ENCODE measurements around the gene PRTG. TPM values are rescaled to one million over a fixed set of nuclear protein-coding genes. Genes with fewer than 3 reads are reported as not detected.

The PRTG gene, protein sequence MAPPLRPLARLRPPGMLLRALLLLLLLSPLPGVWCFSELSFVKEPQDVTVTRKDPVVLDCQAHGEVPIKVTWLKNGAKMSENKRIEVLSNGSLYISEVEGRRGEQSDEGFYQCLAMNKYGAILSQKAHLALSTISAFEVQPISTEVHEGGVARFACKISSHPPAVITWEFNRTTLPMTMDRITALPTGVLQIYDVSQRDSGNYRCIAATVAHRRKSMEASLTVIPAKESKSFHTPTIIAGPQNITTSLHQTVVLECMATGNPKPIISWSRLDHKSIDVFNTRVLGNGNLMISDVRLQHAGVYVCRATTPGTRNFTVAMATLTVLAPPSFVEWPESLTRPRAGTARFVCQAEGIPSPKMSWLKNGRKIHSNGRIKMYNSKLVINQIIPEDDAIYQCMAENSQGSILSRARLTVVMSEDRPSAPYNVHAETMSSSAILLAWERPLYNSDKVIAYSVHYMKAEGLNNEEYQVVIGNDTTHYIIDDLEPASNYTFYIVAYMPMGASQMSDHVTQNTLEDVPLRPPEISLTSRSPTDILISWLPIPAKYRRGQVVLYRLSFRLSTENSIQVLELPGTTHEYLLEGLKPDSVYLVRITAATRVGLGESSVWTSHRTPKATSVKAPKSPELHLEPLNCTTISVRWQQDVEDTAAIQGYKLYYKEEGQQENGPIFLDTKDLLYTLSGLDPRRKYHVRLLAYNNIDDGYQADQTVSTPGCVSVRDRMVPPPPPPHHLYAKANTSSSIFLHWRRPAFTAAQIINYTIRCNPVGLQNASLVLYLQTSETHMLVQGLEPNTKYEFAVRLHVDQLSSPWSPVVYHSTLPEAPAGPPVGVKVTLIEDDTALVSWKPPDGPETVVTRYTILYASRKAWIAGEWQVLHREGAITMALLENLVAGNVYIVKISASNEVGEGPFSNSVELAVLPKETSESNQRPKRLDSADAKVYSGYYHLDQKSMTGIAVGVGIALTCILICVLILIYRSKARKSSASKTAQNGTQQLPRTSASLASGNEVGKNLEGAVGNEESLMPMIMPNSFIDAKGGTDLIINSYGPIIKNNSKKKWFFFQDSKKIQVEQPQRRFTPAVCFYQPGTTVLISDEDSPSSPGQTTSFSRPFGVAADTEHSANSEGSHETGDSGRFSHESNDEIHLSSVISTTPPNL
- total RNA-seq: 10 to 100 TPM; 11.7 to 21.9 TPM
- 1 to 10 TPM in 1 of 2 donors, under 1 TPM in 1; 0.68 to 2.8 TPM for polyA plus RNA-seq
- long read RNA-seq, donor 1: 0 reads
- long read RNA-seq, donor 2: 0 reads
- long read RNA-seq, donor 3: 0 reads
- long read RNA-seq, donor 4: 0 reads
- long read RNA-seq, donor 5: 0 reads

DNA sequence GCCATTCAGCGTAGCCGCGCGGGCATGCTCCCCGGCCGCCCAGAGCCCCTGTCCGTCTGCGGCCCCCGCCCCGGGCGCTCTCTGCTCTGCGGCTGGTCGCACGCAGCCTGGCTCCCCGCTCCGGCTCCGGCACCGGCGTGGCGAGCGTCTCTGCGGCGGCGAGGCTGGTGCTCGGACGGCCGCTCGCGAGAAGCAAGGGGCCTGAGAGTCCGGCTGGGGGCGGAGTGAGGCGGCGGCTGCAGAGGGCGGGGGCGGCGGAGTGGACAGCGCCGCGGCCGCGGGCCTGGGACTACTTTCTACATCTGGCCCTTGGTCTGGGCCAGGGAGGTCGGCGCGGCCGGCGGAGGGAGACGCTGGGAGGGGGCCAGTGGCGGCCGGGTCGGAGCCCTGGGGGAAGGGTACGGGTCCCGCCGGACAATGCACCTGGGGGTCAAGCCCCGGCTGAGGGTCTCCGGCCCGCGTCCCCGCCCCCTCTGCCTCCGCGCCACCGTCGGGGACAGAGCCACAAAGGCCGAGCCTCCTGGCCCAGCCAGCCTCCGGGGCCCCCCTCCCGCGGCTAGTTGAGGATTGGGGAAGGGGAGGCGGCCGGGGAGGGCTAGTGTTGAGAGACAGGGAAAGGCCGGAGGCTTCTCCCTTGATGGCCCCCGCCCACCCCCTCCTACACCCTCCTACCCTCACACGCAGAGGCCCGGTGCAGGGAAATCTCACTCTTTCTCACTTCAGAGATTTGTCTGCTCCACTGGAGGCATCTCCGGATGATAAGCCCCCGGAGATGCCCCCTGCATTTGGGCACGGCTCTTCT lies at the start of gene PRTG:
PRTG (minus strand) TSS at position 226 of the 802 bp plus-strand sequence; CDS start at position 5, 221 bp downstream.
- Histone ChIP-seq H3K9ac (ENCODE audit: insufficient read depth in 1 of 2, low read length in 2 of 2) (peak within 1 kb of the TSS in 1 of 2 donors; percentile 67), H3K27ac (ENCODE audit: low read depth in 1 of 2, low read length in 1 of 2) (peak within 1 kb of the TSS; percentile 40 to 68), H3K27me3 (ENCODE audit: control insufficient read depth in 3 of 3, insufficient read depth in 3 of 3, low read length in 2 of 3) (no peaks in the 10 kb centered on the region), H3K4me1 (ENCODE audit: control insufficient read depth in 5 of 5, insufficient read depth in 5 of 5, low read length in 5 of 5) (peaks cover 0 to 23% (median 0%) of the 10 kb centered on the region in 5 donors), H3K36me3 (ENCODE audit: control insufficient read depth in 4 of 4, insufficient read depth in 4 of 4, low read length in 4 of 4) (no peaks in the 10 kb centered on the region), H3K4me3 (peak within 1 kb of the TSS; percentile 90), H3K9me3 (ENCODE audit: control insufficient read depth in 4 of 4, insufficient read depth in 3 of 4, low read length in 3 of 4) (no peaks in the 10 kb centered on the region)
- WGBS, 2 donors: 1 to 2% methylated on average over 65 to 75 of the region's 75 CpGs
- ATAC-seq (ENCODE audit: insufficient read depth, low FRiP score) (peak; percentile 89), DNase-seq (peak; percentile 82 to 89 (median 83))
- TF ChIP-seq, protein P1, sequence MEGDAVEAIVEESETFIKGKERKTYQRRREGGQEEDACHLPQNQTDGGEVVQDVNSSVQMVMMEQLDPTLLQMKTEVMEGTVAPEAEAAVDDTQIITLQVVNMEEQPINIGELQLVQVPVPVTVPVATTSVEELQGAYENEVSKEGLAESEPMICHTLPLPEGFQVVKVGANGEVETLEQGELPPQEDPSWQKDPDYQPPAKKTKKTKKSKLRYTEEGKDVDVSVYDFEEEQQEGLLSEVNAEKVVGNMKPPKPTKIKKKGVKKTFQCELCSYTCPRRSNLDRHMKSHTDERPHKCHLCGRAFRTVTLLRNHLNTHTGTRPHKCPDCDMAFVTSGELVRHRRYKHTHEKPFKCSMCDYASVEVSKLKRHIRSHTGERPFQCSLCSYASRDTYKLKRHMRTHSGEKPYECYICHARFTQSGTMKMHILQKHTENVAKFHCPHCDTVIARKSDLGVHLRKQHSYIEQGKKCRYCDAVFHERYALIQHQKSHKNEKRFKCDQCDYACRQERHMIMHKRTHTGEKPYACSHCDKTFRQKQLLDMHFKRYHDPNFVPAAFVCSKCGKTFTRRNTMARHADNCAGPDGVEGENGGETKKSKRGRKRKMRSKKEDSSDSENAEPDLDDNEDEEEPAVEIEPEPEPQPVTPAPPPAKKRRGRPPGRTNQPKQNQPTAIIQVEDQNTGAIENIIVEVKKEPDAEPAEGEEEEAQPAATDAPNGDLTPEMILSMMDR (IDR thresholded peaks at IDR 0.05; ENCODE audit: control extremely low read depth, extremely low read depth): no peak

DNA sequence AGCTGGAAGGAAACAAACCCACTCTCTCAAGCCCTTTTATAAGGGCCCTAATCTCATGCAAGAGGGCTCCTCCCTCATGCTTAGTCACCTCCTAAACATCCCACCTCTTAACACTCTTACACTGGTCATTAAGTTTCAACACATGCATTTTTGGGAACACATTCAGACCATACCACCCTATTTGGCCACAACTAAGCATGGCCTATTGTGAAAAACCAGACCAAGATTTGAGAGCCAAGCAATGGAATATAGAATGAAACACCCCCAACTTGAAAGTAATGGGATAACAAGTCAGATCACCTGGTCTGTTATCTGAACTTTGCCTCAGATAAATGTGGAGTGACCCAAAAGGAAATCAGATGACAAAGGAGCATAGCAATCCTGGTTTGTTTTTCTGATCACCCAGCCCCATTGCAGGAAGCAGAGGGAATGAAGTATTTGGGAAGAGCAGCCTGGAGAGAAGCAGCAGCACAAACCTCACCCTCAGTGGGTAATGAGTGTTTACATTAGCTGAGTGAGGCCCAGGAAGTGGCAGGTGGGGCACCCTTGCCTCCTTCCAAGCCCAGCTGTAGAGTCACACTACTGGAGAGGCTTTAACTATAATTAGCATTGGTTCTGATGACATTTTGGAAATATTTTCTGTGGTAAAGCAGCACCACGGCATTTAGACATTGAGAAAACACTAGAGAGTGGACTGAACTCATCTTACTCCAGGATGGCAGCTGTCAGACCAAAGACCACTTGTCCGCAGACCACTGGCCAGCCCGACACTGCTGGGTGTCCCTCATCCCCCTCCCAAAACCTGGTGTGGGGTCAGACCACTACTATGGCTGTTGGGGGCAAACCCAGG lies 48.8 kb upstream of the PRTG start:
- H3K4me1 ChIP-seq (ENCODE audit: control insufficient read depth in 5 of 5, insufficient read depth in 5 of 5, low read length in 5 of 5): peaks cover 0 to 4% (median 0%) of the 10 kb centered on the region in 5 donors
- H3K9me3 ChIP-seq (ENCODE audit: control insufficient read depth in 4 of 4, insufficient read depth in 3 of 4, low read length in 3 of 4): peaks cover 0 to 5% (median 0%) of the 10 kb centered on the region in 4 donors
- H3K36me3 ChIP-seq (ENCODE audit: control insufficient read depth in 4 of 4, insufficient read depth in 4 of 4, low read length in 4 of 4): no peaks in the 10 kb centered on the region
- no peaks in the 10 kb centered on the region for H3K27me3 ChIP-seq (ENCODE audit: control insufficient read depth in 3 of 3, insufficient read depth in 3 of 3, low read length in 2 of 3)
- ATAC-seq (ENCODE audit: insufficient read depth, low FRiP score) (peak; percentile 89), DNase-seq (peak in 2 of 3 donors; percentile 28 to 45)
- H3K9ac ChIP-seq (ENCODE audit: insufficient read depth in 1 of 2, low read length in 2 of 2): no peak overlapping the region
- H3K4me3 ChIP-seq: no peak overlapping the region
- H3K27ac ChIP-seq (ENCODE audit: low read depth in 1 of 2, low read length in 1 of 2): peak overlapping the region in 1 of 2 donors; percentile 93
- WGBS, 2 donors: 66 to 81% methylated on average over 3 of the region's 3 CpGs
- TF ChIP-seq, protein P1 (IDR thresholded peaks at IDR 0.05; ENCODE audit: control extremely low read depth, extremely low read depth): no peak

Measured in lung (tissue), 16 donors.